Fibroblast of the aortic adventitia (primary cell): Measurements from ENCODE around the gene PIKFYVE. TPM values are rescaled to one million over a fixed set of nuclear protein-coding genes. Genes with fewer than 3 reads are reported as not detected.
"Not testable (repeated sequence)": the region's sequence is repeated elsewhere in the genome, so short reads cannot be mapped to it uniquely, and the experiment has no call there.

Experiments used
- DNase-seq: peaks from one replicate; pipeline ENCODE4 v3.0.0-alpha.2; 2010; ENCODE audit warnings: low read depth
- H3K4me3 ChIP-seq: 2 replicates; pipeline ENCODE4 v1.5.1; 2011; ENCODE audit warnings: low read depth, mild to moderate bottlenecking, control low read depth, low read length, moderate library complexity
- CTCF ChIP-seq: IDR thresholded peaks from 2 replicates; pipeline ENCODE4 v1.5.1; 2011; ENCODE audit warnings: mild to moderate bottlenecking, low read length, control low read depth, inconsistent platforms; ENCODE audit not compliant: insufficient read depth
- total RNA-seq: library from RNA; depleted of rRNA; stranded (reverse); fragments of >200 nt; gene quantifications from 2 replicates; pipeline ENCODE4 v1.2.3, GENCODE V29; 2012; ENCODE audit warnings: low replicate concordance

Gene PIKFYVE
- total RNA-seq, 1 donor: 45.8 TPM

GRCh38 chr2:208254118-208254870 lies 11.8 kb upstream of the PIKFYVE start:
- DNase-seq: peak; percentile 81
- peak; percentile 89 for TF ChIP-seq CTCF
- H3K4me3 ChIP-seq: peak overlapping the region; percentile 99

- TF ChIP-seq CTCF: peak; percentile 44
- DNase-seq: peak; percentile 93
- peak within 1 kb of the TSS; percentile 99 for H3K4me3 ChIP-seq
These were observed 11.0 kb upstream of the PIKFYVE start, which contains the start of gene IDH1 for GRCh38 chr2:208254871-208255556. TSS of gene IDH1 (minus strand) at chr2:208255071. CDS start at chr2:208251551, 3,520 bp downstream.

- no peak for TF ChIP-seq CTCF
- H3K4me3 ChIP-seq: peak overlapping the region; percentile 81
- DNase-seq: no peak
These were observed 10.4 kb upstream of the PIKFYVE start for GRCh38 chr2:208255557-208256106.

DNA sequence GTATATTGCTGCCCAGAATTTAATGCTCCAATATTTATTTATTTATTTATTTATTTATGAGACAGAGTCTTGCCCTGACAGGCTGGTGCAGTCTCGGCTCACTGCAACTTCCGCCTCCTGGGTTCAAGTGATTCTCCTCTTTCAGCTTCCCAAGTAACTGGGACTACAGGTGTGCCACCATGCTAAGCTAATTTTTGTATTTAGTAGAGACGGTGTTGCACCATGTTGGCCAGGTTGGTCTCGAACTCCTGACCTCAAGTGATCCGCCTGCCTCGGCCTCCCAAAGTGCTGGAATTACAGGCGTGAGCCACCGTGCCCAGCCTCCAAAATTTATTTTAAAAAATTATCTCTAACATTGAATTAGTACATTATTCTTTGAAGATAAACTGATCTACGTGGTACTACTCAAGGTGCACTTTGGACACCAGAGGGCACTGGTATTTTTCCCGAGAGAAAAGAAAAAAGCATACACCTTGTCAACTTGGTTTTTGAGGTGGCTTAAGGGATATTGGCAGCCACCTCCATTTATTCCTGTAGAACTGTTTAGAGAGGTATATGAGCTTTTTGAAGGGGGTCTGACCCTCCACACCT lies 9.8 kb upstream of the PIKFYVE start:
- H3K4me3 ChIP-seq: no peak overlapping the region
- DNase-seq: no peak
- no peak for TF ChIP-seq CTCF

DNA sequence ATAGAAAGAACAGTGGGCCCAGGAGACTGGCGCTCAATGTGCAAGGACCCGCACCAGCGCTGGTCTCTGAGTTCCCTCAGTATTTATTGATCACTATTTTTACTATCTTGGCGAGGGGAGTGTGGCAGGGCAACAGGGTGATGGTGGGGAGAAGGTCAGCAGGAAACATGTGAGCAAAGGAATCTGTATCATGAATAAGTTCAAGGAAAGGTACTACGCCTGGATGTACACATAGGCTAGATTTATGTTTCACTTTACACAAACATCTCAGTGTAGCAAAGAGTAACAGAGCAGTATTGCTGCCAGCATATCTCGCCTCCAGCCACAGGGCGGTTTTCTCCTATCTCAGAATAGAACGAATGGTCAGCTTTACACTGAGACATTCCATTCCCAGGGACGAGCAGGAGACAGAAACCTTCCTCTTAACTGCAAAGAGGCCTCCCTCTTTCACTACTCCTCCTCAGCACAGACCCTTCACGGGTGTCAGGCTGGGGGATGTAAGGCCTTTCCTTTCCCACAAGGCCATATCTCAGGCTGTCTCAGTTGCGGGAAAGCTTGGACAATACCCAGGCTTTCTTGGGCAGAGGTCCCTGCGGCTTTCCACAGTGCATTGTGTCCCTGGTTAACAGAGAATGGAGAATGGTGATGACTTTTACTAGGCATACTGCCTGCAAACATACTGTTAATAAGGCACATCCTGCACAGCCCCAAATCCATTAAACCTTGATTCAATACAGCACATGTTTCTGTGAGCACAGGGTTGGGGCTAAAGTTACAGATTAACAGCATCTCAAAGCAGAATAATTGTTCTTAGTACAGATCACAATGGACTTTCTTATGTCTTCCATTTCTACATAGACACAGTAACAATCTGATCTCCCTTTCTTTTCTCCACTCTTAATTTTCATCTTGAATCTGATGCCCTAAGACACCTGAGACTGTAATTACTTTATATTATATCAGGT lies 8.9 kb upstream of the PIKFYVE start:
- peak; percentile 61 for DNase-seq
- H3K4me3 ChIP-seq: not testable (repeated sequence)

GRCh38 chr2:208265371-208265800 lies 669 bp upstream of the PIKFYVE start:
- peak overlapping the region; percentile 93 for H3K4me3 ChIP-seq
- TF ChIP-seq CTCF: no peak
- peak; percentile 63 for DNase-seq
